ENCODE measurements around the gene ELOVL2. TPM values are rescaled to one million over a fixed set of nuclear protein-coding genes. Genes with fewer than 3 reads are reported as not detected.

ELOVL2 gene
- total RNA-seq, 1 experiment from 2014 or later, result 12.7 TPM

GRCh38 chr6:11017090-11017489 is 27.0 kb downstream of the ELOVL2 start:
- BruUV-seq (replicated peaks), result no TSS peak
- ChIA-PET POLR2A (ENCODE audit: low non-redundant PET) (interaction anchor here (0.6 kb wide), 1 partner anchor 130 kb away, joined by 3 read pairs; the partner anchor contains the start of gene SYCP2L), CTCF (no interaction called here)

DNA sequence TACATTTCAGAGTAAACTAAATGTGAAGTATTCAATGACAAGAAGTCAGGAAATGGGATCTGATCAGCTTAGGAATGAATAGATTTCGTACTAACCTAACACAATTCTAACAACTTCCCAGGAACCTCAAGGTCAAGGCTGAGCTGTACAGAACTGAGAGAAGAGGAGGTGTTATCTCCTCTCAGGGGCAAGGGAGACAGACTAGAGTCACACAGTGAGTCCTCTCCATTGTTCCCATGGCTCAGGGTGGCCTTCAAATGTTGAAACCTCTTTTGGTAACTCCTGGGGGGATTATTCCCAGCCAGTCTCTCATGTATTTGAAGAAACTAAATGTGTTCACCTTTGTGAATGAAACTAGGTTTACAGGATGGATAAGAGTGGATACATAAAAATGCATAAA is 27.7 kb downstream of the ELOVL2 start:
- H3K4me1 ChIP-seq (ENCODE audit: insufficient read depth, low read length, poor library complexity, severe bottlenecking), result peaks cover 7% of the 10 kb centered on the region
- no peak overlapping the region for H3K4me3 ChIP-seq (ENCODE audit: low read depth, low read length, poor library complexity, severe bottlenecking)
- no peaks in the 10 kb centered on the region for H3K27me3 ChIP-seq (replicated peaks; ENCODE audit: insufficient read depth, low read depth, low read length, poor library complexity)
- H3K27ac ChIP-seq (ENCODE audit: low read depth, low read length, poor library complexity, severe bottlenecking), result no peak overlapping the region
- no TSS peak for BruUV-seq (replicated peaks)
- intact Hi-C loops (cut with micrococcal nuclease; ENCODE audit: unreplicated experiment), result no loop called here
- no peaks in the 10 kb centered on the region for H3K36me3 ChIP-seq (ENCODE audit: insufficient read depth, low read length, poor library complexity, severe bottlenecking)
- TF ChIP-seq EZH2 (IDR thresholded peaks at IDR 0.05; ENCODE audit: borderline replicate concordance, low read depth, low read length, poor library complexity, severe bottlenecking), result no peak
- no peak for TF ChIP-seq CTCF (conservative IDR thresholded peaks at IDR 0.05; ENCODE audit: low read depth, low read length)
- ChIA-PET POLR2A (ENCODE audit: low non-redundant PET) (interaction anchor here (0.6 kb wide), 1 partner anchor 130 kb away, joined by 3 read pairs; the partner anchor contains the start of gene SYCP2L), CTCF (no interaction called here)
- DNase-seq (ENCODE audit: low spot score), result no peak
- no peaks in the 10 kb centered on the region for H3K9me3 ChIP-seq (ENCODE audit: low read depth, low read length, poor library complexity, severe bottlenecking)

More at GRCh38 chr6:11017090-11017489, 27.0 kb downstream of the ELOVL2 start:
- DNase-seq (ENCODE audit: low spot score), result no peak
- H3K27me3 ChIP-seq (replicated peaks; ENCODE audit: insufficient read depth, low read depth, low read length, poor library complexity), result no peaks in the 10 kb centered on the region
- intact Hi-C loops (cut with micrococcal nuclease; ENCODE audit: unreplicated experiment), result no loop called here
- H3K36me3 ChIP-seq (ENCODE audit: insufficient read depth, low read length, poor library complexity, severe bottlenecking), result no peaks in the 10 kb centered on the region
- no peaks in the 10 kb centered on the region for H3K9me3 ChIP-seq (ENCODE audit: low read depth, low read length, poor library complexity, severe bottlenecking)
- peaks cover 9% of the 10 kb centered on the region for H3K4me1 ChIP-seq (ENCODE audit: insufficient read depth, low read length, poor library complexity, severe bottlenecking)
- H3K4me3 ChIP-seq (ENCODE audit: low read depth, low read length, poor library complexity, severe bottlenecking), result no peak overlapping the region
- H3K27ac ChIP-seq (ENCODE audit: low read depth, low read length, poor library complexity, severe bottlenecking), result no peak overlapping the region
- TF ChIP-seq EZH2 (IDR thresholded peaks at IDR 0.05; ENCODE audit: borderline replicate concordance, low read depth, low read length, poor library complexity, severe bottlenecking) (no peak), CTCF (conservative IDR thresholded peaks at IDR 0.05; ENCODE audit: low read depth, low read length) (no peak)

- no peaks in the 10 kb centered on the region for H3K27me3 ChIP-seq (replicated peaks; ENCODE audit: insufficient read depth, low read depth, low read length, poor library complexity)
- ChIA-PET CTCF (no interaction called here), POLR2A (ENCODE audit: low non-redundant PET) (no interaction called here)
- BruUV-seq (replicated peaks), result no TSS peak
- H3K27ac ChIP-seq (ENCODE audit: low read depth, low read length, poor library complexity, severe bottlenecking), result no peak overlapping the region
- H3K9me3 ChIP-seq (ENCODE audit: low read depth, low read length, poor library complexity, severe bottlenecking), result no peaks in the 10 kb centered on the region
- H3K4me1 ChIP-seq (ENCODE audit: insufficient read depth, low read length, poor library complexity, severe bottlenecking), result no peaks in the 10 kb centered on the region
- TF ChIP-seq EZH2 (IDR thresholded peaks at IDR 0.05; ENCODE audit: borderline replicate concordance, low read depth, low read length, poor library complexity, severe bottlenecking) (no peak), CTCF (conservative IDR thresholded peaks at IDR 0.05; ENCODE audit: low read depth, low read length) (no peak)
- H3K36me3 ChIP-seq (ENCODE audit: insufficient read depth, low read length, poor library complexity, severe bottlenecking), result no peaks in the 10 kb centered on the region
- DNase-seq (ENCODE audit: low spot score), result no peak
- H3K4me3 ChIP-seq (ENCODE audit: low read depth, low read length, poor library complexity, severe bottlenecking), result no peak overlapping the region
- intact Hi-C loops (cut with micrococcal nuclease; ENCODE audit: unreplicated experiment), result no loop called here
Observed at GRCh38 chr6:11015102-11015501, 29.0 kb downstream of the ELOVL2 start.
